Choroid plexus epithelial cell (primary cell): ENCODE data around the gene SETSIP.
"Not testable (repeated sequence)": the region's sequence is repeated elsewhere in the genome, so short reads cannot be mapped to it uniquely, and the experiment has no call there.

Source experiments
- DNase-seq: peaks from one replicate; pipeline ENCODE4 v3.0.0-alpha.2; 2010; ENCODE audit warnings: low read depth
- H3K4me3 ChIP-seq: 2 replicates; pipeline ENCODE4 v1.5.1; 2011; ENCODE audit warnings: low read depth, mild to moderate bottlenecking, control low read depth, low read length, moderate library complexity
- TF ChIP-seq, protein P1 (sequence below): conservative IDR thresholded peaks from 2 replicates; pipeline ENCODE4 v1.5.1; 2011; ENCODE audit warnings: low read depth, mild to moderate bottlenecking, control low read depth, inconsistent platforms, low read length, moderate library complexity

The SETSIP gene

DNA sequence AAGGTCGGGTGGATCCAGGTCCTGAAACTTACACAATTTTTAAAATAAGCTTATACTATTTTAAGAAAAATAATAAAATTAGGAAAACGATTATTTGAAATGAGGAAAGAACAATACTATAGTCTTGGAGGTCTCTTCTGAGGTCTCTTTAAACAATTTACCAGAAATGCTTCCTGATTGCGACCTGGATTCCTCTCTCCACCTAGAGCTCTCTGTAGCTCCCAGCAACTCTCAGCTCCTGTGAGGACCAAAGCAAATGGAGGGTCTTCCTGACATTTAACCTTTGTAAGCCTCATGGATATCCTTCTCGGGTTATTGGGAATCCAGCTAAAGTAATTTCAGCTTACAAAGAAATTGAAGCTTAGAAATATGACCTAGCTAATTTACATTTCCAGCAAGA is 5.8 kb upstream of the SETSIP start:
- no peak for DNase-seq
- peak overlapping the region; percentile 88 for H3K4me3 ChIP-seq
- TF ChIP-seq, protein P1, sequence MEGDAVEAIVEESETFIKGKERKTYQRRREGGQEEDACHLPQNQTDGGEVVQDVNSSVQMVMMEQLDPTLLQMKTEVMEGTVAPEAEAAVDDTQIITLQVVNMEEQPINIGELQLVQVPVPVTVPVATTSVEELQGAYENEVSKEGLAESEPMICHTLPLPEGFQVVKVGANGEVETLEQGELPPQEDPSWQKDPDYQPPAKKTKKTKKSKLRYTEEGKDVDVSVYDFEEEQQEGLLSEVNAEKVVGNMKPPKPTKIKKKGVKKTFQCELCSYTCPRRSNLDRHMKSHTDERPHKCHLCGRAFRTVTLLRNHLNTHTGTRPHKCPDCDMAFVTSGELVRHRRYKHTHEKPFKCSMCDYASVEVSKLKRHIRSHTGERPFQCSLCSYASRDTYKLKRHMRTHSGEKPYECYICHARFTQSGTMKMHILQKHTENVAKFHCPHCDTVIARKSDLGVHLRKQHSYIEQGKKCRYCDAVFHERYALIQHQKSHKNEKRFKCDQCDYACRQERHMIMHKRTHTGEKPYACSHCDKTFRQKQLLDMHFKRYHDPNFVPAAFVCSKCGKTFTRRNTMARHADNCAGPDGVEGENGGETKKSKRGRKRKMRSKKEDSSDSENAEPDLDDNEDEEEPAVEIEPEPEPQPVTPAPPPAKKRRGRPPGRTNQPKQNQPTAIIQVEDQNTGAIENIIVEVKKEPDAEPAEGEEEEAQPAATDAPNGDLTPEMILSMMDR, result no peak

DNA sequence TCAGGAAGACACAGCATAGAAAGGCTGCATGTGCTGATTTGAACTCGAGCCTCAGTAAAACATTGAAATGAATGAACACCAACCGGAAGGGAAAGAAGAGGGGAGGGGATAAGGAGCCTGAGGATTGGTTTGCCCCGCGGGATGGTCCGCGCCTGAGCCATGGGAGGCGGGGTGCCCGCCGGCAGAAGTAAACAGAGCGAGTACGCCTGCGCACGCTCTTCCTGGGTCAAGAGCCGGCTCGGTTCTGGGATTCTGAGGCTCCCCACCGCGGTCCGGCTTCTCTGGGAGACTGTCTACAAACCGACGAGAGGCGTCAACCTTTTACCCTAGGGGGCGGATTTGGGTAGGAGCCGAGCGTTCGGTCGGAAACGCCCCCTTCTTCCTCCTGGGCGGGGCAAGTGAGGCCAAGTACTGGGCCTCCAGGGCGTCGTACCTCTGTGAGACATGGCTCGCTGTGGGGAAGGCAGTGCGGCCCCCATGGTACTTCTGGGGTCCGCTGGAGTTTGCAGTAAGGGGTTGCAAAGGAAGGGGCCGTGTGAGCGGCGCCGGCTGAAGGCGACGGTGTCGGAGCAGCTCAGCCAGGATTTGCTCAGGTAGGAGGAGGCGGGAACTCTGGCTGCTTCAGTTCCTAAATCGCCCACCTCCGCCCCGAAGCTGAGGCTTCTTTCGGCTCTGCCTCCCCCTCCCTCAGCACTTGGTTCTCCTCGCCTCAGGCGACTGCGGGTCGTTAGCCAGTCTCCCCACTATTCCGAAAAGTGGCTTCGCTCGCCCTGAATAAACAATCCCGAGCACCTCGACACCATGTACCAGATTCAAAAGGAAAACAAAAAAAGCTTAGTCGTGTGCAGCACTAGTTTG is 5.1 kb upstream of the SETSIP start, which contains the start of gene BTBD8:
BTBD8 (plus strand) TSS at position 218 of the 858 bp plus-strand sequence; CDS start at position 445, 227 bp downstream.
- TF ChIP-seq, protein P1, result peak; percentile 7

DNA sequence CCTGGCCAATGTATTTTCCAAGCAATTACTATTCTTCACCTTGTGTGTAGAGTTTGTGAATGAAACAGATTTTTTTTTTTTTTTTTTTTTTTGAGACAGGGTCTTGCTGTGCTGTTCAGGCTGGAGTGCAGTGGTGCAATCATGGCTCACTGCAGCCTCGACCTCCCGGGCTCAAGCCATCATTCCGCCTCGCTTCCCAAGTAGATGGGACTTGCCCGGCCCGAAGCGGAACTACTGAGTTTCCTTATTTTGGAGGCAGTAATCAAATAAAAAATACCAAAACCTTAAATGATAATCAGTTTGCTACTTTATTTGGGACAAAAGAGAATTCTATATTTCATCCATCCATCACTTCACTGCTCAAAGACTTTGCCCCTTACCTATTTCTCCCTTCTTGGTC is 4.2 kb upstream of the SETSIP start:
- no peak overlapping the region for H3K4me3 ChIP-seq
- DNase-seq, result no peak
- TF ChIP-seq, protein P1, result no peak

More for the DNA sequence above, 5.1 kb upstream of the SETSIP start, which contains the start of gene BTBD8:
- peak; percentile 89 for DNase-seq
- peak within 1 kb of the TSS; percentile 88 for H3K4me3 ChIP-seq

DNA sequence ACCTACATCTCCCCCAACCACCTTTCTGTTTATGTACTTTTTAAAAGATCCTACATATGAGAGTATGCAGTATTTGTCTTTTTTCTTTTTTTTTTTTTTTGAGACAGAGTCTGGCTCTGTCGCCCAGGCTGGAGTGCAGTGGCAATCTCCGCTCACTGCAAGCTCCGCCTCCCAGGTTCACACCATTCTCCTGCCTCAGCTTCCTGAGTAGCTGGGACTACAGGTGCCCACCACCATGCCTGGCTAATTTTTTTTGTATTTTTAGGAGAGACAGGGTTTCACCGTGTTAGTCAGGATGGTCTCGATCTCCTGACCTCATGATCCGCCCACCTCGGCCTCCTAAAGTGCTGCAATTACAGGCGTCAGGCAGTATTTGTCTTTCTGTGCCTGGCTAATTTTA is 2.9 kb upstream of the SETSIP start:
- not testable (repeated sequence) for H3K4me3 ChIP-seq, DNase-seq

DNA sequence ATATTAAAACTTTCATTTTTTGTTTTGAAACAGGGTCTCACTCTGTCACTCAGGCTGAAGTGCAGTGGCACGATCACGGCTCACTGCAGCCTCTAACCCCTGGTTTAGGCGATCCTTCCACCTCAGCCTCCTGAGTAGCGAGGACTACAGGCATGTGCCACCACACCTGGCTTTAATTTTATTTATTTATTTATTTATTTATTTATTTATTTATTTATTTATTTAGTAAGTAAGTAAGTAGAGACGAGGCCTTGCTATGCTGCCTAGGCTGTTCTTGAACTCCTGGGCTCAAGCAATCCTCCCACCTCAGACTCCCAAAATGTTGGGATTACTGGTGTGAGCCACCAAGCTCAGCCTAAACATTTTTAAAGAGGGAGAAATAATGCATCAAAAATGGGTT is 1.2 kb upstream of the SETSIP start:
- TF ChIP-seq, protein P1, result no peak
- no peak for DNase-seq
- H3K4me3 ChIP-seq, result no peak overlapping the region

DNA sequence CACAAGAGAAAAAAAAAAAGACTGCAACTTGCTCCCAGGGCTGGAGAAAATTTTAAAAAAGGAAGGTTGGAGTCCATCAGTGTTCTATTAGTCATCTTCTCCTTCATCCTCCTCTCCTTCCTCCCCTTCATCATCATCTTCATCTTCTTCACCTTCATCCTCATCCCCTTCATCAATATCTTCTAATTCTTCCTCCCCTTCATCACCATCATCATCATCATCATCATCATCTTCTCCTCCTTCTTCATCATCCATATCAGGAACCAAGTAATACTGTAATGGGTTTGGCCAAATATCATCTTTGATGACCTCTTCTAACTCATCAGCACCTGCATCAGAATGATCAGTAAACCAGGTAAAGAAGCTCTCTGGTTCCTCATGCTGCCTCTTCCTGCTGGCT is 765 bp downstream of the SETSIP start:
- H3K4me3 ChIP-seq, DNase-seq: not testable (repeated sequence)

DNA sequence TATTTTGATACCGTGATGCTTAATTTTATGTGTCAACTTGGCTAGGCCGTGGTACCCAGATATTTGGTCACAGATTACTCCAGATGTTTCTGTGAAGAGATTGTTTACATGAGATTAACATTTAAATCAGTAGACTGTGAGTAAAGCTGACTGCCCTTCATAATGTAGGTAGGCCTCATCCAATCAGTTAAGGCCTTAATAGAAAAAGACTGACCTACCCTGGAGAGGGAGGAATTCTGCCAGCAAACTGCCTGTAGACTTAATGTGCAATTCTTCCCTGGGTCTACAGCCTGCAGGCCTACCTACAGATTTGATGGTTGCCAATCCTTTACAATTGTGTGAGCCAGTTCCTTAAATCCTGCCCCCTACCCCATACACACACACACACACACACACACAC is 4.3 kb downstream of the SETSIP start:
- no peak for DNase-seq
- TF ChIP-seq, protein P1, result no peak
- no peak overlapping the region for H3K4me3 ChIP-seq

DNA sequence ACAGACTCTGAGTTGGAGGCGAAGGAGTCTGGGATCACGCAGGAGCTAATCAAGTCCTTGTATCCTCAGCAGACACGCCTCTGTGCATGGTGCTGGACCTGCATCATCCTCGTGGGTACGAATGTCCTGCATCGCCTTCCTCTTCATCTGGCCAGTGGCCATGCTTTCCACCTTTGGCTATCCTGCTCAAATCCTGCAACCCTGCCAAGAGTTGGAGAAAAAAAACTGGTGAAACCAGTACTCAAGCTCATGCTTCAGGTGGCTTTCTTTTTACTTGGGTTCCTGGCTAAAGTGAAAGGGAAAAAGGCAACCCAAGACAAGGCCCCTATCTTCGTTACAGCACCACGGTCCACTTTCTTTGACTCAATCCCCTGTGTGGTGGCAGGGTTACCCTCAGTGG is 8.9 kb downstream of the SETSIP start:
- no peak overlapping the region for H3K4me3 ChIP-seq
- no peak for DNase-seq
- TF ChIP-seq, protein P1, result no peak
